OCI-LY3 (cell line): ENCODE results near the gene ZNF785.

Experiments used
- EZH2phosphoT487 ChIP-seq: fragments of 200-600 bp; shearing (Covaris generic); IDR thresholded peaks from 2 replicates; pipeline ENCODE4 v1.6.1; 2018; ENCODE audit warnings: antibody characterized with exemption, mixed run types, low read depth
- TF ChIP-seq, protein P1 (sequence below): fragments of 200-600, 300-600 bp; sonication (generic); IDR thresholded peaks from 2 replicates; pipeline ENCODE4 v1.5.1; 2014; ENCODE audit warnings: antibody characterized with exemption, low read length, low read depth

DNA sequence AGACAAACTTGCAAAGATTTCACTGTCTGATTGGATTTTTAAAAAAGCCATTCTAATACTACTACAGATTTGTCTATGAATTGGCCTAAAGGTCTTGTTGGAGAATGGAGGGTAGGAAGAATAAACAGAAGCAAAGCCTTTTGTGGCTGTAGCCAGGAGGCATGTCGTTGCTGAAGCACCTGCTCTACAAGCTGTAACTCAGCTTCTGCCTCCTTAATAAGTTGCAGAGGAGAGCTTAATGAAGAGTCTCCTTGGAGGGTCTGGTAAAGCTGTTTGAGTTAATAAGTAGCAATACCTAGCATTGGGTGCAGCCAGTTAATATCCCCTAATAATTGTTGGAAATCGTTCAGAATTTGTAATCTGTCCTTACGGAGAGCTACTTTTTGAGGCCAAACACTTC lies 34.7 kb upstream of the ZNF785 start:
- TF ChIP-seq, protein P1, sequence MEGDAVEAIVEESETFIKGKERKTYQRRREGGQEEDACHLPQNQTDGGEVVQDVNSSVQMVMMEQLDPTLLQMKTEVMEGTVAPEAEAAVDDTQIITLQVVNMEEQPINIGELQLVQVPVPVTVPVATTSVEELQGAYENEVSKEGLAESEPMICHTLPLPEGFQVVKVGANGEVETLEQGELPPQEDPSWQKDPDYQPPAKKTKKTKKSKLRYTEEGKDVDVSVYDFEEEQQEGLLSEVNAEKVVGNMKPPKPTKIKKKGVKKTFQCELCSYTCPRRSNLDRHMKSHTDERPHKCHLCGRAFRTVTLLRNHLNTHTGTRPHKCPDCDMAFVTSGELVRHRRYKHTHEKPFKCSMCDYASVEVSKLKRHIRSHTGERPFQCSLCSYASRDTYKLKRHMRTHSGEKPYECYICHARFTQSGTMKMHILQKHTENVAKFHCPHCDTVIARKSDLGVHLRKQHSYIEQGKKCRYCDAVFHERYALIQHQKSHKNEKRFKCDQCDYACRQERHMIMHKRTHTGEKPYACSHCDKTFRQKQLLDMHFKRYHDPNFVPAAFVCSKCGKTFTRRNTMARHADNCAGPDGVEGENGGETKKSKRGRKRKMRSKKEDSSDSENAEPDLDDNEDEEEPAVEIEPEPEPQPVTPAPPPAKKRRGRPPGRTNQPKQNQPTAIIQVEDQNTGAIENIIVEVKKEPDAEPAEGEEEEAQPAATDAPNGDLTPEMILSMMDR, result no peak
- TF ChIP-seq EZH2phosphoT487, result no peak
